NCI-H1417 (cell line): ENCODE measurements around the gene ALG9.
"Not testable (repeated sequence)": the region's sequence is repeated elsewhere in the genome, so short reads cannot be mapped to it uniquely, and the experiment has no call there.

Source experiments
- DNase-seq, 3 experiments: peaks; one replicate each; lab custom pipeline; 2025; lab: John Stamatoyannopoulos, UW

ALG9 gene

DNA sequence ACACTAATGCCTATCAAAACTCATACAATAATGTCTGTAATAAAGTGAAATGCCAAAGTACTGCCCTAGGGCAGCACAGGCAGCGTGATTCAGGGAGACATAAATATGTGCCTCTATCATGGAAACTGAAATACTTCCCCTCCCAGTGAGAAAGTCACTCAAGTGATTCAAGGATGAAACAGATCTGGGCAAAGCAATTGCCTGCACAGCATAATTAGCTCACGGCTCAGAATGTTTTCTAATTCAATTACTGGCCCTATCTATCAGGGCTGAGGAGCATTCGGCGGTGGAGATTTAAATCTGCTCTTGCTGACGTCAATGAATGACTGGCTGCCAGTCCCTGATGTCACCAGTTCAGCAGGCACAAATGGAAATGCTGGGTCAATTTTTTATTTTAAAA, 77.5 kb downstream of the ALG9 start:
- DNase-seq = no peak

GRCh38 chr11:111792955-111793500, 78.4 kb downstream of the ALG9 start:
- DNase-seq = no peak

- no peak for DNase-seq
Observed at GRCh38 chr11:111792314-111792713, 79.1 kb downstream of the ALG9 start.

DNA sequence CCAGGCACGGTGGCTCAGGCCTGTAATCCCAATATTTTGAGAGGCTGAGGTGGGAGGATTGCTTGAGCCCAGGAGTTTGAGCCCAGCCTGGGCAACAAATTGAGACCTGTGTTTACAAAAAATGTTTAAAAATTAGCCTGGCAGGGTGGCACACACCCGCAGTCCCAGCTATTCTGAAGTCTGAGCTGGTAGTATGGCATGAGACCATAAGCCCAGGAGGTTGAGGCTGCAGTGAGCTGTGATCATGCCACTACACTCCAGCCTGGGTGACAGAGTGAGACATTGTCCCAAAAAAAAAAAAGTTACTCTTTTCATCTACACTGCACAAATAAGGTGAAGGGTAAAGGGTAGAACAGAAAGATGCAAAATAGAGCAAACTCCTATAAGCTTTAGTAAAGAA, 82.9 kb downstream of the ALG9 start:
- DNase-seq = no peak

GRCh38 chr11:111788051-111788450, 83.3 kb downstream of the ALG9 start:
- no peak for DNase-seq

GRCh38 chr11:111785886-111786412, 85.4 kb downstream of the ALG9 start:
- no peak for DNase-seq

DNA sequence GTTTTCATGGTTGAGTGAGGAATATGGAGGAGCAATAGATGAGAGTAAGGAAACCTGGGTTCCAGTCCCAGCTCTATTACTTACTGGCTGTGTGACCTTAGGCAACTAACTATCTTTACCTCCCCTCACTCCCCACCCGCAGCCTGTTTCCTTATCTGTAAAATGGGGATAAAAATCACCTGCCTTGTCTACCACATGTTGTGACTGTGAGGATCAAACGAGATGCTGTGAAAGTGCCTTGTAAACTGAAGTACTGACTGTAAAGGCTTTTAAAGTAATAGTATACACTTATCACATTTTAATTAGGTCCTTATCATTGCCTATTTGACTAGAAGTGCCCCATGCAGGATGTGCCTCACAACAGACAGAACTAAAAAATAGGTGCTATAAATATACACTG, 86.3 kb downstream of the ALG9 start:
- no peak for DNase-seq

GRCh38 chr11:111784311-111784710, 87.1 kb downstream of the ALG9 start:
- DNase-seq = not testable (repeated sequence)

DNA sequence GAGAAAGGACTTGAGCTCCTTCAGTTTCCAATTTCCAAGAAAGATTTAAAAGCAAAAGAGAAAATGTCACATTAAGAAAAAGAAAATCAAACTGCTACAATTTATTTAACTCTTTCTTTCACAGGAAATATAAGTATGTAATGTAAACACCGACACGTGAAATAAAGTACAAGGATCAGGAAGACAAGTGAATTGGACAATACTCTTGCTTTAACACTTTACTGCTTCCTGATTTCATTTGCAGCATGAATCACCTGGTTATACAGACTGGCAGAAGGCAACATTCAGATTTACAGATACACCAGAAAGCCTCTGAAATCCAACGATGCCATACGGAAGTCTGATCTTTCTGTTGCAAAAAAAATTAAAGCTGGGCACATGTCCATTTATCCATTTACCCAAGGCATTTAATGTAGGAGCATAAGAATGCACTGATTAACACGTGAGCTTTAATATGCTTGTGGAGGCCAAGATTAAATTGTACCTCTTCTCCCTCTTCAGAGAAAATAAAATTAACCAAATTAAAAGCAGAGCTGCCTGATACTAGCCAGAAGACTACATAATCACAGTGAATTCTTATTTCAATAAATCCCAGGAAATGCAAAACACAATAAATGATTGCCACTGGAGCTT, 89.2 kb downstream of the ALG9 start:
- DNase-seq = no peak

- DNase-seq = no peak
Observed at GRCh38 chr11:111779118-111779517, 92.3 kb downstream of the ALG9 start.

- no peak for DNase-seq
Observed at GRCh38 chr11:111778047-111778558, 93.3 kb downstream of the ALG9 start.

DNA sequence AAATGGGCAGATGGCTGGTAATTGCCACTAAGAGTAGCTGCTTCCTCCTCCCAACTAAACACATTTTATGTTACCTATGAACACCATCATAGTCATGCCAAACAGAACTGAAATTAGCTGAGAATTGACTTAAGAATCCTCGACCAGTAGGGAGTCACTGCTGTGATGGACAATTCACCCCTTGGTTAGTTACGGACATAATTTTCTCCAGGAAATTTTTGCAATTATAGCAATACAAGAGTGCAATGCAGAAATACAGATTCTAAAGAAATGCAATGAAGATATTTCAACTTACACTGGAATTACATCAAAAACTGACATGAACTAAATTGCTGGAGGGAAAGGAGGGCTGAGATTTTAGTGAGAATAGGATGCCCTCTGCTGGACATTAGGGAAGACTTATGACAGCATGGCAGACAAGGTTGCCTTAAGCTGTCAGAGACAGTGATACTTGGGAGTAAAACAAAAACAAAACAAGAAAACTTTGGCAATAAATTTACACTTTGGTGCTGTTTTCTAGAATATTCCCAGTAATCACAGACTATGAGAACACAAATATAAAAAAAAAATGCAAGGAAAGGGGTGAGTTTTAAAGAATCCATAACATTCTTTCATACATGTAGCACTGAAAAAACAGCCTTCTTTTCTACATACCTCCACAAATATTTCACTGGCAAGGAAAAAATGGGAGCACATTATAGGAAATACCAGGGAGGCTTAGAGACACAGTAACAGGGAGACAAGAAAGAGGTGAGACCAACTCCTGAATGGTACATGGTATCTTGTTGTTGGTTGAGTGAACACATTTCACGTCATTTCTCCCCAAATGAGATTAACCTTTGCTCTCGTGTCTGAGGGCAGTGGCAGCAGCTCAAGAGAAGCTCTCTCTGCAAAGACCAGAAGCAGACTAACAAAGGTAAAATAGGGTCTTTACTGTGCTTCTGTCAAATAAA, 94.0 kb downstream of the ALG9 start:
- DNase-seq = peak; percentile 44 to 86 (median 60)

DNA sequence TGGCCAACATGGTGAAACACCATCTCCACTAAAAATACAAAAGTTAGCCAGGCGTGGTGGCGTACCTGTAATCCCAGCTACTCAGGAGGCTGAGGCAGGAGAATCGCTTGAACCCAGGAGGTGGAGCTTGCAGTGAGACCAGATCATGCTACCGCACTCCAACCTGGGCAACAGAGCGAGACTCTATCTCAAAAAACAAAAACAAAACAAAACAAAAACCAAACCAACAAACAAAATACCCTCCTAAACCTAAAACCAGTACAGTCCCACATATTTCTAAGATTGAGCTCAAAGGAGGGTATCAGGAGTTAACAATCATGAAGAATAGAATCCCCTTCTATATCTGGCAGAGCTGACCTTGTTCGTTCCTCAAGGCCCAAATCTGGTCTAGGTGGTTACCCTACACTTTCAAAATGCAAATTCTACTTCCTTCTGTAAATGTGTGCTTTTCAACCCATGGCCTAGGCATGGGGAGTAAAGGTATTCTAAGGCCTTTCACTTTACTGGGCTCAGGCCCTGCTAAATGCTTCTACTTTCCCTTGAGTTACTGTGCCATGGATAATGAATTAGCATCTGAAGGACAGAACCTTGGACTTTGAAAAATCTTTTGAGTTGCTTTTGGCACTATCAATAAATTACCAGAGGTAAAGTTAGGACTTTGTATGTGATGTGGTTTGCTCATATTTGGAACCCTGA, 94.8 kb downstream of the ALG9 start:
- DNase-seq = no peak

- DNase-seq = no peak
Observed at GRCh38 chr11:111774955-111775710, 96.2 kb downstream of the ALG9 start.

DNA sequence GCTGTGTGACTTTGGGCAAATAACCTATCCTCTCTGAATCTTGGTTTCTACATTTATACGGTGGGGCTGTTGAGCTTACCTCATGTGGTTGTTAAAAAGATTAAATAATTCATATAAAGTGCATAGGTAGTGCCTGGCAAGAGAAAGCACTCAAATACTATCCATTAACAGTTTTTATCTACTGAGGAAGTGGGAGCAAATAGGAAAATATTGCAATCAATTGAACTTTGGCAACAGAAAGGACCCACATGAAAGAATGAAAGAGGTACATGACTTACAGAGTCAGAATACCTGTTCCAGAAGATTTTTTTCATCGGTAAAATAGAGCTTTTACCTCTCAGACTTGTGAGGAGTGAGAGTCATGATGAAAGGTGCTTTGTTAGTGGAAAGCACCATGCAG, 98.8 kb downstream of the ALG9 start:
- DNase-seq = no peak

DNA sequence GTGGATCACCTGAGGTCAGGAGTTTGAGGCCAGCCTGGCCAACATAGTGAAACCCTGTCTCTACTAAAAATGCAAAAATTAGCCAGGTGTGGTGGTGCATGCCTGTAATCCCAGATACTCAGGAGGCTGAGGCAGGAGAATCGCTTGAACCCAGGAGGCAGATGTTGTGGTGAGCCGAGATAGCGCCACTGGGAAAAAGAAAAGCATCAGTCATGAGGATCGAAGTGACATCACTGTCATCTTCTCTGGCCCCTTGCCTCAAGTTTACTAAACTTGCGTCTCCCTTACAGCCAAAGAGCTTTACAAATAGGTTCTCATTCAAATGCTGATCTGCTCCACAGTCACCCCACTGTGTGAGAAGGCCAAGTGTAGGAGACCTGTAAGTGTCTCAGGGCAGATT, 100.2 kb downstream of the ALG9 start:
- DNase-seq = not testable (repeated sequence)

DNA sequence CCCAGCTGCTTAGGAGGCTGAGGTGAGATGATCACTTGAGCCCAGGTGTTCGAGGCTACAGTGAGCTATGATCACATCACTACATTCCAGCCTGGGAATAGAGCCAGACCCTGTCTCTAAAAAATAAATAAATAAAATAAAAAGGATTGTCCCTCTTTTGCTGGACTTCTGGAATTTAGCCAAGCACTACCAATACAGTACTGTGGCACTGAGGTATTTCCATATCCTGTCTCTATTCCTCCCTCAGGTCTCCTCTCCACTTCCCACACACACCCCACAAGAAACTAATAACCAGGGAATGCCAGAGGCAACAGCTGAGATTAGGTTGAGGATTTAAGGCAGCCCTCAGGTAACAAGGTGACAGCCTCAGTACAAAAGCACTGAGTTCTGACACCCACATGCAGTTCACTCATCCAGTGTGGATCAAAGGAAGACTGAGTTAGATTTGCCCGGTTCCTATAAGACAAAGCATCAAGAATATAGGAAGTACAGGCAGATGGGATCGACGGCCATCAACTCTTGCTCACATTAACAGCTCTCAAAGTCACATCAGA, 100.7 kb downstream of the ALG9 start:
- DNase-seq = no peak

DNA sequence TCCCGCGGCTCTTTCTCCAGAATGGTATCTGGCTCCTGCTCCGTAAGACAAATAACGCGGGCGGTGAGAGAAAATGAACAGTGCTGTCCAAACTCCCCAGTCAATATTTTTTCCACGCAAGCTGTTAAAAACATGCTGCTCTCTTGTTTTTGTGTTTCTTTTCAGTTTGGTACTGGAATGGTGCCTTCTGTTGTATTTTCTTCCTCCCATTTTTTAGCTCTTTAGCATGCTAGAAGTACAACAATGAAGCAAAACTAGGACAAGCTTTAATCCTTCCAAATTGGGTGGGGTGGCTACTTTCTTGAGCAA, 104.6 kb downstream of the ALG9 start:
- no peak for DNase-seq

GRCh38 chr11:111765984-111766833, 105.2 kb downstream of the ALG9 start, which contains the start of gene PPP2R1B:
Gene PPP2R1B (minus strand): TSS chr11:111766389. CDS start chr11:111766361, 28 bp downstream.
- DNase-seq = peak; percentile 74 to 93 (median 91)
